Stimulated activated CD4-positive, alpha-beta T cell treated with anti-CD3 and anti-CD28 coated beads, Interleukin-4, amount 100 ng/mL, for 1 hour (primary cell): ENCODE measurements around the gene GALNT1.
A peak's percentile ranks its signal among the peaks of the same experiment; 100 is the strongest.

Experiments
- DNase-seq: peaks from one replicate; pipeline ENCODE4 v3.0.0-alpha.2; 2020

The GALNT1 gene

GRCh38 chr18:35728676-35729075 lies 147.1 kb downstream of the GALNT1 start:
- DNase-seq: no peak

- no peak for DNase-seq
Measured at GRCh38 chr18:35729991-35730668, 148.6 kb downstream of the GALNT1 start.

- no peak for DNase-seq
Measured at GRCh38 chr18:35730691-35731370, 149.3 kb downstream of the GALNT1 start.

GRCh38 chr18:35731701-35732100 lies 150.2 kb downstream of the GALNT1 start:
- DNase-seq: no peak

GRCh38 chr18:35732162-35732561 lies 150.6 kb downstream of the GALNT1 start:
- DNase-seq: no peak

GRCh38 chr18:35732636-35733035 lies 151.1 kb downstream of the GALNT1 start:
- DNase-seq: no peak

- DNase-seq: no peak
Measured at GRCh38 chr18:35733408-35733807, 151.9 kb downstream of the GALNT1 start.

GRCh38 chr18:35736696-35737095 lies 155.2 kb downstream of the GALNT1 start:
- no peak for DNase-seq

- no peak for DNase-seq
Measured at GRCh38 chr18:35739778-35740177, 158.2 kb downstream of the GALNT1 start.

GRCh38 chr18:35740656-35741055 lies 159.1 kb downstream of the GALNT1 start:
- DNase-seq: no peak

- no peak for DNase-seq
Measured at GRCh38 chr18:35743916-35744315, 162.4 kb downstream of the GALNT1 start.

- DNase-seq: no peak
Measured at GRCh38 chr18:35745814-35746213, 164.3 kb downstream of the GALNT1 start.

GRCh38 chr18:35746826-35747339 lies 165.3 kb downstream of the GALNT1 start:
- no peak for DNase-seq

- DNase-seq: no peak
Measured at GRCh38 chr18:35747894-35748472, 166.4 kb downstream of the GALNT1 start.

GRCh38 chr18:35749701-35750100 lies 168.2 kb downstream of the GALNT1 start:
- no peak for DNase-seq

- DNase-seq: no peak
Measured at GRCh38 chr18:35750929-35751328, 169.4 kb downstream of the GALNT1 start.

- DNase-seq: no peak
Measured at GRCh38 chr18:35753306-35753910, 171.9 kb downstream of the GALNT1 start.

GRCh38 chr18:35754464-35754863 lies 172.9 kb downstream of the GALNT1 start:
- no peak for DNase-seq

GRCh38 chr18:35755369-35755768 lies 173.8 kb downstream of the GALNT1 start:
- no peak for DNase-seq

GRCh38 chr18:35756506-35757117 lies 175.1 kb downstream of the GALNT1 start:
- DNase-seq: peak; percentile 26
